Keratinocyte (primary cell): ENCODE measurements around the gene PTPRN2. TPM values are rescaled to one million over a fixed set of nuclear protein-coding genes. Genes with fewer than 3 reads are reported as not detected.

ENCODE experiments used
- DNase-seq: peaks from one replicate; pipeline ENCODE4 v3.0.0-alpha.2; 2011; ENCODE audit warnings: low read depth, missing footprints, low spot score
- FAIRE-seq: peaks from 2 replicates; lab custom pipeline; 2011; peaks lifted over from hg19 to GRCh38; lab: Jason Lieb, UNC
- H2AFZ ChIP-seq: 2 replicates; pipeline ENCODE4 v1.6.0; 2012; ENCODE audit warnings: low read length, control low read depth, inconsistent platforms; ENCODE audit not compliant: control insufficient read depth
- H3K27ac ChIP-seq: 2 replicates; pipeline ENCODE4 v1.5.1; 2011; ENCODE audit warnings: low read length; ENCODE audit not compliant: control insufficient read depth, insufficient read depth
- H3K27me3 ChIP-seq: 3 replicates; pipeline ENCODE4 v1.6.0; 2011; ENCODE audit warnings: low read length; ENCODE audit not compliant: control insufficient read depth, insufficient read depth; ENCODE audit errors: extremely low read depth
- H3K36me3 ChIP-seq, 2 experiments: 2 replicates in 1 of 2; 3 replicates in 1 of 2; pipeline ENCODE4 v1.5.1; 2011; ENCODE audit warnings: low read length in 2 of 2, mild to moderate bottlenecking in 1 of 2; ENCODE audit not compliant: control insufficient read depth in 2 of 2, insufficient read depth in 2 of 2; ENCODE audit errors: extremely low read depth in 1 of 2
- H3K4me1 ChIP-seq: 3 replicates; pipeline ENCODE4 v1.5.1; 2011; ENCODE audit warnings: low read length; ENCODE audit not compliant: control insufficient read depth, insufficient read depth; ENCODE audit errors: extremely low read depth
- H3K4me2 ChIP-seq: 3 replicates; pipeline ENCODE4 v1.6.0; 2011; ENCODE audit warnings: low read depth, low read length; ENCODE audit not compliant: control insufficient read depth, insufficient read depth; ENCODE audit errors: extremely low read depth
- H3K4me3 ChIP-seq, 3 experiments: fragments of 200-600 bp in 1 of 3; sonication (generic) in 1 of 3; 2 replicates in 2 of 3; 3 replicates in 1 of 3; pipeline ENCODE4 v1.5.1; 2011 to 2016; ENCODE audit warnings: low read length in 3 of 3, mild to moderate bottlenecking in 3 of 3, control low read depth in 2 of 3, inconsistent platforms in 1 of 3, low read depth in 1 of 3, mixed read lengths in 1 of 3, mixed run types in 1 of 3, moderate library complexity in 1 of 3; ENCODE audit not compliant: control insufficient read depth in 2 of 3, insufficient read depth in 2 of 3; ENCODE audit errors: extremely low read depth in 1 of 3
- H3K79me2 ChIP-seq: 2 replicates; pipeline ENCODE4 v1.6.0; 2012; ENCODE audit warnings: low read length; ENCODE audit not compliant: control insufficient read depth, insufficient read depth
- H3K9ac ChIP-seq: 3 replicates; pipeline ENCODE4 v1.6.0; 2011; ENCODE audit warnings: low read length; ENCODE audit not compliant: control insufficient read depth, insufficient read depth; ENCODE audit errors: extremely low read depth
- H3K9me1 ChIP-seq: 3 replicates; pipeline ENCODE4 v1.6.0; 2011; ENCODE audit warnings: low read length; ENCODE audit not compliant: control insufficient read depth, insufficient read depth; ENCODE audit errors: extremely low read depth
- H3K9me3 ChIP-seq: 2 replicates; pipeline ENCODE4 v1.5.1; 2012; ENCODE audit warnings: low read depth, low read length; ENCODE audit not compliant: control insufficient read depth
- H4K20me1 ChIP-seq: 3 replicates; pipeline ENCODE4 v1.6.0; 2011; ENCODE audit warnings: low read length; ENCODE audit not compliant: control insufficient read depth, insufficient read depth; ENCODE audit errors: extremely low read depth
- EZH2 ChIP-seq: IDR thresholded peaks from one replicate; pipeline ENCODE4 v1.6.1; 2012; ENCODE audit warnings: inconsistent platforms, mild to moderate bottlenecking, low read length, moderate library complexity
- dilution Hi-C: fragments of 300-500 bp; cut with MboI; formaldehyde crosslinking; loops from one replicate; pipeline ENCODE4 v1.7.0; 2020; ENCODE audit warnings: low sequenced_read_pairs; ENCODE audit not compliant: extremely low pct_ligation_motif_present
- polyA plus RNA-seq, 5 experiments: library from polyadenylated mRNA; depleted of rRNA in 3 of 5; stranded (reverse) in 3 of 5; stranded (forward) in 1 of 5; unstranded in 1 of 5; fragments of >200 nt; gene quantifications; 1 replicate in 1 of 5; 2 replicates in 3 of 5; 3 replicates in 1 of 5; pipeline versions ENCODE4 v1.2.1 to v1.2.3, GENCODE V29; 2011 to 2012; ENCODE audit warnings: missing spikeins in 2 of 5, low read depth in 1 of 5, low replicate concordance in 1 of 5
- TF ChIP-seq, protein P1 (sequence below), 3 experiments: IDR thresholded peaks in 1 of 3; conservative IDR thresholded peaks in 1 of 3; optimal IDR thresholded peaks in 1 of 3; 2 replicates in 2 of 3; 3 replicates in 1 of 3; pipeline versions ENCODE3 to v1.5.1; 2011; ENCODE audit warnings: low read length in 3 of 3, mild to moderate bottlenecking in 3 of 3, moderate library complexity in 2 of 3, control low read depth in 1 of 3, inconsistent platforms in 1 of 3; ENCODE audit not compliant: insufficient read depth in 2 of 3; ENCODE audit errors: extremely low read depth in 1 of 3

PTPRN2 gene
- polyA plus RNA-seq, 1 donor (not counting 4 experiments of a cell fraction or from before 2014, with no cell fraction given), result not detected

GRCh38 chr7:158075633-158076001, 512.0 kb downstream of the PTPRN2 start:
- Histone ChIP-seq H2AFZ (no peak overlapping the region), H3K27ac (no peak overlapping the region), H3K9me3 (peaks cover 13% of the 10 kb centered on the region), H3K9ac (no peak overlapping the region), H3K27me3 (no peaks in the 10 kb centered on the region), H3K9me1 (no peaks in the 10 kb centered on the region), H3K4me1 (no peaks in the 10 kb centered on the region), H3K79me2 (no peaks in the 10 kb centered on the region), H4K20me1 (no peaks in the 10 kb centered on the region), H3K36me3 (no peaks in the 10 kb centered on the region), H3K4me3 (no peak overlapping the region), H3K4me2 (no peak overlapping the region)
- TF ChIP-seq, protein P1, sequence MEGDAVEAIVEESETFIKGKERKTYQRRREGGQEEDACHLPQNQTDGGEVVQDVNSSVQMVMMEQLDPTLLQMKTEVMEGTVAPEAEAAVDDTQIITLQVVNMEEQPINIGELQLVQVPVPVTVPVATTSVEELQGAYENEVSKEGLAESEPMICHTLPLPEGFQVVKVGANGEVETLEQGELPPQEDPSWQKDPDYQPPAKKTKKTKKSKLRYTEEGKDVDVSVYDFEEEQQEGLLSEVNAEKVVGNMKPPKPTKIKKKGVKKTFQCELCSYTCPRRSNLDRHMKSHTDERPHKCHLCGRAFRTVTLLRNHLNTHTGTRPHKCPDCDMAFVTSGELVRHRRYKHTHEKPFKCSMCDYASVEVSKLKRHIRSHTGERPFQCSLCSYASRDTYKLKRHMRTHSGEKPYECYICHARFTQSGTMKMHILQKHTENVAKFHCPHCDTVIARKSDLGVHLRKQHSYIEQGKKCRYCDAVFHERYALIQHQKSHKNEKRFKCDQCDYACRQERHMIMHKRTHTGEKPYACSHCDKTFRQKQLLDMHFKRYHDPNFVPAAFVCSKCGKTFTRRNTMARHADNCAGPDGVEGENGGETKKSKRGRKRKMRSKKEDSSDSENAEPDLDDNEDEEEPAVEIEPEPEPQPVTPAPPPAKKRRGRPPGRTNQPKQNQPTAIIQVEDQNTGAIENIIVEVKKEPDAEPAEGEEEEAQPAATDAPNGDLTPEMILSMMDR (optimal IDR thresholded peaks at IDR 0.05 in 1 of 3, IDR thresholded peaks at IDR 0.05 in 1 of 3, conservative IDR thresholded peaks at IDR 0.05 in 1 of 3; ENCODE audit: extremely low read depth in 1 of 3, insufficient read depth in 2 of 3, low read length in 3 of 3), result no peak
- no peak for TF ChIP-seq EZH2
- DNase-seq, result no peak
- no peak for FAIRE-seq
- dilution Hi-C loops, result no loop called here

- Histone ChIP-seq H3K4me1 (no peaks in the 10 kb centered on the region), H3K27ac (no peak overlapping the region), H3K9me1 (no peaks in the 10 kb centered on the region), H4K20me1 (no peaks in the 10 kb centered on the region), H3K4me3 (no peak overlapping the region), H3K9me3 (peaks cover 14% of the 10 kb centered on the region), H3K36me3 (no peaks in the 10 kb centered on the region), H2AFZ (no peak overlapping the region), H3K9ac (no peak overlapping the region), H3K27me3 (no peaks in the 10 kb centered on the region), H3K4me2 (no peak overlapping the region), H3K79me2 (no peaks in the 10 kb centered on the region)
- TF ChIP-seq EZH2, result no peak
- TF ChIP-seq, protein P1 (optimal IDR thresholded peaks at IDR 0.05 in 1 of 3, IDR thresholded peaks at IDR 0.05 in 1 of 3, conservative IDR thresholded peaks at IDR 0.05 in 1 of 3; ENCODE audit: extremely low read depth in 1 of 3, insufficient read depth in 2 of 3, low read length in 3 of 3), result no peak
- dilution Hi-C loops, result no loop called here
- DNase-seq (no peak), FAIRE-seq (no peak)
Observed at GRCh38 chr7:158074896-158075632, 512.6 kb downstream of the PTPRN2 start.
